NT2/D1 (cell line): ENCODE data around the gene AP5Z1.
A peak's percentile ranks its signal among the peaks of the same experiment; 100 is the strongest.

ENCODE experiments used
- DNase-seq: peaks from one replicate; pipeline ENCODE4 v3.0.0-alpha.2; 2011; ENCODE audit warnings: low read depth, low spot score
- H3K27me3 ChIP-seq: 2 replicates; pipeline ENCODE4 v1.6.0; 2011; ENCODE audit warnings: mild to moderate bottlenecking; ENCODE audit not compliant: insufficient read length, insufficient read depth
- H3K36me3 ChIP-seq: 2 replicates; pipeline ENCODE4 v1.6.1; 2011; ENCODE audit warnings: mild to moderate bottlenecking, low read length, mixed read lengths; ENCODE audit not compliant: insufficient read depth, insufficient read length
- H3K4me1 ChIP-seq: 2 replicates; pipeline ENCODE4 v1.5.1; 2011; ENCODE audit not compliant: insufficient read depth, insufficient read length
- H3K4me3 ChIP-seq: 2 replicates; pipeline ENCODE4 v1.5.1; 2011; ENCODE audit warnings: low read depth; ENCODE audit not compliant: insufficient read length
- H3K9ac ChIP-seq: 2 replicates; pipeline ENCODE4 v1.6.0; 2011; ENCODE audit warnings: low read depth; ENCODE audit not compliant: insufficient read length
- H3K9me3 ChIP-seq: 2 replicates; pipeline ENCODE4 v1.5.1; 2011; ENCODE audit warnings: mild to moderate bottlenecking, low read length; ENCODE audit not compliant: insufficient read depth
- SUZ12 ChIP-seq: IDR thresholded peaks from 2 replicates; pipeline ENCODE4 v1.6.1; 2011; ENCODE audit not compliant: insufficient read length, insufficient read depth; ENCODE audit errors: extremely low read depth
- YY1 ChIP-seq: IDR thresholded peaks from 2 replicates; pipeline ENCODE4 v1.6.1; 2011; ENCODE audit not compliant: insufficient read length, insufficient read depth
- ZNF274 ChIP-seq: IDR thresholded peaks from 2 replicates; pipeline ENCODE4 v1.6.1; 2011; ENCODE audit warnings: mild to moderate bottlenecking, low read depth, low read length

The AP5Z1 gene

GRCh38 chr7:4816419-4817080, 41.1 kb downstream of the AP5Z1 start:
- H3K27me3 ChIP-seq, result no peaks in the 10 kb centered on the region
- peak overlapping the region; percentile 10 for H3K9ac ChIP-seq
- no peak for DNase-seq
- H3K9me3 ChIP-seq, result no peaks in the 10 kb centered on the region
- H3K4me1 ChIP-seq, result peaks cover 12% of the 10 kb centered on the region
- H3K4me3 ChIP-seq, result no peak overlapping the region
- peaks cover 5% of the 10 kb centered on the region for H3K36me3 ChIP-seq
- no peak for TF ChIP-seq SUZ12

DNA sequence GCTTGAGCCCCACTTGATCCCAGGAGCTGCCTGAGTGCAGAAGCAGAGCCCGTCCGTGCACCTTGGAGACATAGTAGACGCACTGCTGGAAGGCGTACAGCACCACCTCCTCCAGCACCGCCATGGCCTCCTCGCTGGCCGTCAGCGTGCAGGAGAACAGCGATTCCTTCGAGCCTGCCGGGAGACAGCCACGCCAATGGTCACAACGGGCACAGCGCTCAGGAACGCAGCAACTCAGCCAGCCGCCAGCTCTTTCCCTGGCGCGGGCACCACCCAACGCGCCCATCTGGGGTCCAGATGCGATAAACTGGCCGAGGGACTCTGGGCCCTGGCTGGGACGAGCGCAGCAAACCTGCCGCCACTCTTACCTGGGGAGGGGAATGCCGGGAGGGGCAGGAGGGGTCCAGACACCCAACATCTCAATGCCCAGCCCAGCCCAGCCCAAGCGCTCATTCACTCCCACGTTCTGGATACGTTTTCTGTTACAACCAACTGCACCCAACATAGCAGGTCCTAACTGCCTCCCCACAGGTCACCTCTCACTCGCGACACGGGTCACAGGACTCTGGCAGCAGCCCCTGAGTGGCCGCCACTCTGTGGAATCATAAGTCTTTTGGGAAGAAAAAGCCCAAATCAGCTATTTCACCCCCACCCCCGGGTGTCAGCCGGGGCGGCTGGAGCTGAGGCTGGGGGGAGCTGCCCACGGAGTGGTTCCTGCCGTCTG, 41.9 kb downstream of the AP5Z1 start:
- TF ChIP-seq YY1 (no peak), SUZ12 (no peak), ZNF274 (no peak)
- Histone ChIP-seq H3K4me3 (no peak overlapping the region), H3K9me3 (no peaks in the 10 kb centered on the region), H3K27me3 (no peaks in the 10 kb centered on the region), H3K36me3 (peaks cover 5% of the 10 kb centered on the region), H3K4me1 (peaks cover 12% of the 10 kb centered on the region), H3K9ac (no peak overlapping the region)
- DNase-seq, result no peak

DNA sequence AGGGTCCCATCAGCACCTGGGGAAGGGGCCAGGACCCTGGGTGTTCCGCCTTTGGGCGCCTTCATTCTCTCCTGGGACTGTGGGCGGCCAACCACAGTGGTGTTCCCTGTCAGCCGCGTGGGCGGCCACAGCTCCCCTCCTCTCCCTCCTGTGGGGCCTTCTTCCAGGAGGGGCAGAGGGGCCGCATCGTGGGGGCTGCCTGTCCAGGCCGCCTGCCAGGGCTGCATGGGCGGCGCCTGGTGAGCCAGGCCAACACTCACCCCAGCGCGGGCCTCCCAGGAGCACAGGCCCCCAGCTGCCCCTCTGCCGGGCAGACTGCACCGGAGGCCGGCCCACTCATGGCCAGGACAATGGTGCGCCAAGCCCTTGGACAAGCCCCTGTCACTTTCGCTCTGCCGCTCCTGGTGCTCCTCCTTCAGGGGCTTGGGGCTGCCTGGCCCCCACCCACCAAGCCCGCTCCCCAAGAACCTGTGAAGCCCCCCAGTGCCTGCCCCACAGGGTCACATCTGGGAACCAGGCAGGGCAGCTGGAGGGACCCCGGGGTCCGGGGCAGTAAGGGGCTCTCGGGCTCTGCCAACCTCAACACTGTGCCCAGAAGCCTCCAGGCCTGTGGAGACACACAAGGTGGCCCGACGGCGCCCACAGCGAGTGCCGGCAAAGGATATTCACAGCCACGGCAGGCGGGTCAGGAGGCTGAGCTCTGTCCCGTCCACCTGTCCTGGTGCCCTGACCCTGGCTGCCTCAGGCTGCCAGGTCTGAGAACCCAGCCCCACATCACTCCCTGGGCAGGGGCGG, 42.8 kb downstream of the AP5Z1 start:
- Histone ChIP-seq H3K9me3 (no peaks in the 10 kb centered on the region), H3K4me1 (peaks cover 12% of the 10 kb centered on the region), H3K4me3 (no peak overlapping the region), H3K27me3 (no peaks in the 10 kb centered on the region), H3K9ac (no peak overlapping the region), H3K36me3 (peaks cover 2% of the 10 kb centered on the region)
- TF ChIP-seq ZNF274, result no peak
- TF ChIP-seq SUZ12, result no peak
- TF ChIP-seq YY1, result no peak
- no peak for DNase-seq

DNA sequence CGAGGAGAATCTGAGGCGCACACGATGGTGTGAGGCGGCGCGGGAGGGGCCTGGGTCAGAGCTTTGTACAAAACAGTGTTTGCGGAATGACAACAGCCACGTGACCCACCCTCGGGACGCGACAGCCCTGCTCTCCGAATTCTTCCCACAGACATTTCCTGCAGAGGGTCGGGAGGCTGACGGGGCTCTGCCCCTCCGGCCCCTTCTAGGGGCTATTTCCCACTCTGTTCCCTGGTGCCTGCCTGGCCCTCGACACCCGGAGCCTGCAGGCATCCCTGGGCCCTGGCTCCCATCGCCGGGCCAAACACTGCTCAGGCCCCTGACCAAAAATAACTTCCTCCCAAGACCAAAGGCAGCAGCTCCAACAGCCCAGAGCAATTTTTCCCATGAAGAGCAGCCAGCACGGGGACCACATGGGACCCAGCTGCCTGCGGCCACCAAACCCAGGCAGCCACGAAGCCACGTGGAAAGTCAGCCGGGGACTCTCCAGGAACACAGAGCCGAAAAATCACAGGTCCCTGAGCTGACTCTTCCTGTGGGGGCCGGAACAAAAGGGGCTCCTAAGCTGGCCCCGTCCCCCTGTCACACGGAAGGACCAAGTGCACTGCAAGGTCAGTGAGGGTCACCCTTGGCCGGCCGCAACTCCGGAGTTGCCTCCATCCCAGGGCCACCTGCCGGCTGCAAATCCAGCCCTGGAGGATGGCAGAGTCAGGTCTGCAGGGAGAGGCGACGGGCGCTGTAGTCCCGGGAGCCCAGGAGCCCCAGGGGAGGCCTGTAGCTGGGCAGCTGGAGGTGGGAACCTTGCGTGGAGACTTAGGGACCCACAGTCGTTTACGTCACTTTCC, 44.4 kb downstream of the AP5Z1 start:
- Histone ChIP-seq H3K36me3 (no peaks in the 10 kb centered on the region), H3K4me3 (no peak overlapping the region), H3K27me3 (no peaks in the 10 kb centered on the region), H3K4me1 (peaks cover 12% of the 10 kb centered on the region), H3K9ac (peak overlapping the region; percentile 61), H3K9me3 (no peaks in the 10 kb centered on the region)
- no peak for DNase-seq
- TF ChIP-seq SUZ12 (no peak), ZNF274 (no peak), YY1 (no peak)

DNA sequence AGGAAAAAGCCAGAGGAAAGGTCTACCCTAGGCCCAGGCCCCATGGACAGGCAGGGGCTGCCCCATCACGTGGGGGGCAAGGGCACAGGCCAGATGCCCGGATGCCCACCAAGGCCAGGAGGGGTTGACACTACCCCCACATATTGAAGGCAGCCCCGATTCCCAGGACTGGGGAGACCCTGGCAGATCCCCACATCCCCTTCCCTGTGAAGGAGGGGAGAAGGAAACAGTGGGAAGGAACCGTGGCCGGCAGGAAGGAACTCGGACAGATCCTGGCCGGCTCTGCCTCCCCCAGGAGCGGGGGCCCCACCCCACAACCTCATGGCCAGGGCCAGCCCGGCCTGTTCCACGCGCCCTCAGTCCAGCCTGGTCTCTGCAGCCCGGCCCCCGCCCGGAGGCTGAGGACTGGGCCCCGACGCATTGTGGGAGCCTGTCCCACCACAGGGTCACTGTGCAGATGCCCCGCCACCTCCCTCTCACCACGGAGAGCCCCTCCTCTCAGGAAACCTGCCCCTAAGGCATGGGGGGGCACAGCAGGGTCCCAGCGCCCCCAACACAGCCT, 45.1 kb downstream of the AP5Z1 start:
- Histone ChIP-seq H3K4me1 (peaks cover 8% of the 10 kb centered on the region), H3K9me3 (no peaks in the 10 kb centered on the region), H3K9ac (peak overlapping the region; percentile 61), H3K4me3 (no peak overlapping the region), H3K27me3 (no peaks in the 10 kb centered on the region), H3K36me3 (no peaks in the 10 kb centered on the region)
- TF ChIP-seq YY1 (no peak), SUZ12 (no peak), ZNF274 (no peak)
- no peak for DNase-seq

- Histone ChIP-seq H3K4me1 (peaks cover 3% of the 10 kb centered on the region), H3K9ac (peak overlapping the region; percentile 32), H3K9me3 (no peaks in the 10 kb centered on the region), H3K4me3 (no peak overlapping the region), H3K27me3 (no peaks in the 10 kb centered on the region), H3K36me3 (no peaks in the 10 kb centered on the region)
- DNase-seq, result no peak
- TF ChIP-seq ZNF274, result no peak
These were observed 45.6 kb downstream of the AP5Z1 start for GRCh38 chr7:4820967-4821471.
